Spleen (tissue), 11 donors: ENCODE data around the gene GPAM. TPM values are rescaled to one million over a fixed set of nuclear protein-coding genes. Genes with fewer than 3 reads are reported as not detected.

Source experiments
- DNase-seq: peaks from one replicate; pipeline ENCODE4 v3.0.0-alpha.2; 2020
- H3K27ac ChIP-seq, 8 donors: fragments of 200-600 bp; sonication (generic) in 7 of 8; 1 replicate in 4 of 8; 2 replicates in 4 of 8; pipeline versions ENCODE4 v1.5.0 to v1.8.0; 2016 to 2021; ENCODE audit warnings: inconsistent platforms in 4 of 8, mild to moderate bottlenecking in 4 of 8, moderate library complexity in 1 of 8
- H3K27me3 ChIP-seq, 7 donors: fragments of 200-600 bp; sonication (generic) in 6 of 7; replicated peaks in 1 of 7; 1 replicate in 4 of 7; 2 replicates in 3 of 7; pipeline versions ENCODE4 v1.5.0 to v1.8.0; 2016 to 2021; ENCODE audit warnings: inconsistent platforms in 3 of 7, mild to moderate bottlenecking in 1 of 7
- H3K36me3 ChIP-seq, 6 donors: fragments of 200-600 bp; sonication (generic) in 5 of 6; 1 replicate in 4 of 6; 2 replicates in 2 of 6; pipeline versions ENCODE4 v1.5.0 to v1.8.0; 2016 to 2021; ENCODE audit warnings: inconsistent platforms in 2 of 6
- H3K4me1 ChIP-seq, 6 donors: fragments of 200-600 bp; sonication (generic) in 5 of 6; 1 replicate in 3 of 6; 2 replicates in 3 of 6; pipeline versions ENCODE4 v1.5.0 to v1.8.0; 2016 to 2021; ENCODE audit warnings: inconsistent platforms in 3 of 6
- H3K4me3 ChIP-seq, 8 donors: fragments of 200-600 bp; sonication (generic) in 7 of 8; 1 replicate in 4 of 8; 2 replicates in 4 of 8; pipeline versions ENCODE4 v1.5.0 to v1.8.0; 2016 to 2021; ENCODE audit warnings: inconsistent platforms in 4 of 8, mild to moderate bottlenecking in 4 of 8, moderate library complexity in 2 of 8
- H3K9me3 ChIP-seq, 8 donors: fragments of 200-600 bp; sonication (generic) in 7 of 8; 1 replicate in 4 of 8; 2 replicates in 4 of 8; pipeline versions ENCODE4 v1.5.0 to v1.8.0; 2016 to 2021; ENCODE audit warnings: inconsistent platforms in 4 of 8
- POLR2A ChIP-seq, 3 donors: fragments of 450-650 bp; IDR thresholded peaks; one replicate each; pipeline ENCODE4 v1.5.1; 2017; ENCODE audit warnings: antibody characterized with exemption in 3 of 3, mild to moderate bottlenecking in 1 of 3
- POLR2AphosphoS5 ChIP-seq, 3 donors: sonication (generic); formaldehyde crosslinking; IDR thresholded peaks; one replicate each; pipeline ENCODE4 v1.5.1; 2017; ENCODE audit warnings: antibody characterized with exemption in 3 of 3
- WGBS, 5 donors: extraction: QIAGEN DNeasy Blood & Tissue Kit in 3 of 5; methylation state at CpG; one replicate each; pipeline versions ENCODE4 v1.1.5 to v1.1.7; 2013 to 2018; 5-methylcytosine and 5-hydroxymethylcytosine counted together
- intact Hi-C: fragments of 100-400 bp; cut with DNase I; formaldehyde crosslinking; loops from one replicate; pipeline ENCODE4 v1.15.0; 2023; ENCODE audit warnings: low total_unique reads
- polyA plus RNA-seq, 3 donors: library from polyadenylated mRNA; stranded (reverse); fragments of 200-250 nt; gene quantifications; one replicate each; pipeline ENCODE4 v1.2.1, GENCODE V29; 2013
- total RNA-seq, 7 donors: library from RNA; depleted of rRNA in 3 of 7; stranded (reverse); fragments of >200 nt in 3 of 7; fragmentation: NEBNext Ultra II Directional in 4 of 7; extraction: Animal tissue kit (Norgen Biotek cat#: 25700) in 4 of 7; gene quantifications; one replicate each; pipeline versions ENCODE4 v1.1.0 to v1.2.1, GENCODE V29; 2016 to 2021
- TF ChIP-seq, protein P1 (sequence below), 11 experiments: fragments of 200-600 bp in 7 of 11; fragments of 450-650 bp in 4 of 11; sonication (generic) in 4 of 11; IDR thresholded peaks in 8 of 11; conservative IDR thresholded peaks in 3 of 11; 1 replicate in 7 of 11; 2 replicates in 4 of 11; pipeline versions ENCODE4 v1.4.0 to v1.8.0; 2016 to 2021; ENCODE audit warnings: antibody characterized with exemption in 11 of 11, inconsistent platforms in 4 of 11, mild to moderate bottlenecking in 1 of 11
- donor health status: healthy with polysubstance abuse.
- donor health status: DM: no; HTN: no; CAD: no; lungs with moderate emphysema.
- donor health status: DM: no; HTN: no; CAD: no.
- donor health status: Bipolar disorder and iron deficiency.
- donor health status: healthy.
- donor health status: DM: no; HTN: no; CAD: no.
- donor health status: DM: yes; HTN: yes; CAD: no.

The GPAM gene
- total and polyA plus RNA-seq, 10 donors: 2.6 to 15.0 (median 6.5) TPM

DNA sequence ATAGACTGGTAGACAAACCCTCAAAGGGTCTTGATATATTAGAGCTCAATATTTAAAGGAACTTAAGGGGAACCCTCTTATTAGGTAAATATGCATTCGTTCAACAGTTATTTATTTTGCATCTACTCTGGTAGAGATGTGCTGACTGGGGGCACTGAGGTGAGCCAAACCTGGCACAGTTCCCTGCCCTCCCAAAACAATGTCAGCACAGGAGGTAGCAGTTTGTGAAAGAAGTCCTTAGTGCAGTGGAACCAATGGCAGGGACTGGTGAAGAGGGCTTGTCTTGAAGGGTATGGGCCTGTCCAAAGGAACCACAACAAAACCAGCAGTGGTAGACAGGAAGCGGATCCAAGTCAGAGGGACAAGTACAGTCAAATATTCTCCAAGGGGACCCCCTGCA is 32.6 kb upstream of the GPAM start:
- peaks cover 0 to 5% (median 0%) of the 10 kb centered on the region in 7 donors for H3K27me3 ChIP-seq
- no peak for DNase-seq
- no peaks in the 10 kb centered on the region for H3K4me1 ChIP-seq
- intact Hi-C loops: no loop called here
- WGBS, 5 donors: 73 to 89% (median 83%) methylated on average over 2 of the region's 2 CpGs
- peak overlapping the region in 3 of 8 donors; percentile 30 to 54 (median 37) for H3K27ac ChIP-seq
- TF ChIP-seq POLR2AphosphoS5 (IDR thresholded peaks at IDR 0.05) (no peak), POLR2A (IDR thresholded peaks at IDR 0.05) (no peak)
- TF ChIP-seq, protein P1, sequence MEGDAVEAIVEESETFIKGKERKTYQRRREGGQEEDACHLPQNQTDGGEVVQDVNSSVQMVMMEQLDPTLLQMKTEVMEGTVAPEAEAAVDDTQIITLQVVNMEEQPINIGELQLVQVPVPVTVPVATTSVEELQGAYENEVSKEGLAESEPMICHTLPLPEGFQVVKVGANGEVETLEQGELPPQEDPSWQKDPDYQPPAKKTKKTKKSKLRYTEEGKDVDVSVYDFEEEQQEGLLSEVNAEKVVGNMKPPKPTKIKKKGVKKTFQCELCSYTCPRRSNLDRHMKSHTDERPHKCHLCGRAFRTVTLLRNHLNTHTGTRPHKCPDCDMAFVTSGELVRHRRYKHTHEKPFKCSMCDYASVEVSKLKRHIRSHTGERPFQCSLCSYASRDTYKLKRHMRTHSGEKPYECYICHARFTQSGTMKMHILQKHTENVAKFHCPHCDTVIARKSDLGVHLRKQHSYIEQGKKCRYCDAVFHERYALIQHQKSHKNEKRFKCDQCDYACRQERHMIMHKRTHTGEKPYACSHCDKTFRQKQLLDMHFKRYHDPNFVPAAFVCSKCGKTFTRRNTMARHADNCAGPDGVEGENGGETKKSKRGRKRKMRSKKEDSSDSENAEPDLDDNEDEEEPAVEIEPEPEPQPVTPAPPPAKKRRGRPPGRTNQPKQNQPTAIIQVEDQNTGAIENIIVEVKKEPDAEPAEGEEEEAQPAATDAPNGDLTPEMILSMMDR (IDR thresholded peaks at IDR 0.05 in 8 of 11, conservative IDR thresholded peaks at IDR 0.05 in 3 of 11): no peak
- no peak overlapping the region for H3K4me3 ChIP-seq
- peaks cover 0 to 14% (median 4%) of the 10 kb centered on the region in 8 donors for H3K9me3 ChIP-seq
- H3K36me3 ChIP-seq: no peaks in the 10 kb centered on the region

DNA sequence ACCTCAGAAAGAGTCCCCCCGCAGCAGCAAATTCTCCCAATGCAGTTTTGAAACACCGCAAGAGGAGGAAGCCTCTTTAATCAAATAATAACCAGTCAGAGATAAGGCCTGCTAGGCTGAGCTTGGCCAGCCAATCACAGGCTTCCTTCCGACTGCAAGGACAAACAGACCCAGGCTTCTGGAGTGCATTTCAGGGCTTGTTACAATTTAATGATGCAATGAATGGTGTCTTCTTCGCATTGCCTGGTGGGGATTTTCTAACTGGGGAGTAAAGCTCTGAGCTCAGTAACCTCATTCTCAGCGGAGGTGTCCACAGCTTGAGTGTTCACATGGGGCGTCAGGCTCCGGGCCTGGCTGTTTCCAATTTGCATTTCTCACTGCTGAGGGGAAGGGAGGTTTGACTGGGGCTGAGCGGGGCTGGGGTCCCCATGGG is 31.8 kb upstream of the GPAM start:
- Histone ChIP-seq H3K9me3 (peaks cover 0 to 11% (median 4%) of the 10 kb centered on the region in 8 donors), H3K27me3 (peaks cover 0 to 5% (median 0%) of the 10 kb centered on the region in 7 donors), H3K36me3 (no peaks in the 10 kb centered on the region), H3K4me1 (no peaks in the 10 kb centered on the region), H3K27ac (peak overlapping the region in 3 of 8 donors; percentile 30 to 54 (median 37)), H3K4me3 (no peak overlapping the region)
- TF ChIP-seq POLR2A (IDR thresholded peaks at IDR 0.05) (no peak), POLR2AphosphoS5 (IDR thresholded peaks at IDR 0.05) (no peak)
- TF ChIP-seq, protein P1 (IDR thresholded peaks at IDR 0.05 in 8 of 11, conservative IDR thresholded peaks at IDR 0.05 in 3 of 11): no peak
- WGBS, 5 donors: 52 to 70% (median 62%) methylated on average over 5 to 8 of the region's 8 CpGs
- no peak for DNase-seq
- intact Hi-C loops: no loop called here

DNA sequence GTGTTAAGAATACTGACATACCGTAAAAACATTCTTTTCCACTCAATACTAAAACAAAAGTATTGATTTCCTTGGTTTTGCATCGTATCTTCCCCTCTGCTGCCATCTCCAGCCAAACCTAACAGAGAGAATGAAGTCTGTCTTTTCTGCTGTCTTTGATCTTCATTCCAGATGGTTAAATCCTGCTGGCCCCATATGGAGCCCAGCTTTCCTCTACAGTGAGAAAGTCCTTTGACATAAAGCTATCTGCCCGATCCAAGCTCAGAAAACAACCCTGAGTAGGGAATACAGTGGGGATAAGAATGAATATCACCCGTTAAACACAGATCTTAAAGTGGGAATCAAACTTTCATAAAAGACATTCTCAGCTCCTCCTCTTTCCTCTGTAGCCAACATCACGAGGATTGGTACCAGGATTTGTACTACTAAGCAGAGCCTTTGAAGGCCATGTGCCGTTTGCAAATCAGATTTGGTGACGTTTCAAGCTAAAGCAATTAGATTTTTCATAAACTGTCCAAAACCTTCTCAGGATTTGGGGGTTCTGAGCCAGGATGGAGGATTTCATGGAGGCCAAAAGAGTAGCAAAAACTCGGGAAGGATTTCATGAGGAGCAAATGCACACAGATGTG is 30.8 kb upstream of the GPAM start:
- peaks cover 0 to 1% (median 0%) of the 10 kb centered on the region in 8 donors for H3K9me3 ChIP-seq
- H3K27ac ChIP-seq: peak overlapping the region in 2 of 8 donors; percentile 37 to 54
- H3K4me1 ChIP-seq: no peaks in the 10 kb centered on the region
- no peak overlapping the region for H3K4me3 ChIP-seq
- intact Hi-C loops: no loop called here
- no peak for DNase-seq
- H3K27me3 ChIP-seq: peaks cover 0 to 12% (median 0%) of the 10 kb centered on the region in 7 donors
- WGBS, 5 donors: 68 to 85% (median 72%) methylated on average over 8 of the region's 8 CpGs
- TF ChIP-seq POLR2A (IDR thresholded peaks at IDR 0.05) (no peak), POLR2AphosphoS5 (IDR thresholded peaks at IDR 0.05) (no peak)
- TF ChIP-seq, protein P1 (IDR thresholded peaks at IDR 0.05 in 8 of 11, conservative IDR thresholded peaks at IDR 0.05 in 3 of 11): no peak
- no peaks in the 10 kb centered on the region for H3K36me3 ChIP-seq

DNA sequence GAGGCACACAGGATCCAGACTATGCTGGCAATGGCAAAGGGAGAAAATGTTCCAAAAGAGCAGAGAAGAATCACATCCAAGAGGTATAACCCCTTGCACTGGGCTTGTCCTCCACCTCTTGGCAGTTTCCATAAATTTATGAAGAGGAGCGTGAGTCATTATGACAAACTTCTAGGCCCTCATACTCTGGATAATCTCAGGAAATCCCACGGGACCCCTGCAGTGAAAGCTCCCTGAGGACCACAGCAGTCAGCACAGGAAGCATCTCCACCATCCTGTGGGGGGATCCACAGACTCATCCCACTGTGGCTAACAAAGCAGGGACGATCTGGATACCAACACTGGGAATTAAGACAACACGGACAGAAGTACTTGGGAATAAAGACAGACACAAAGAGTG is 30.3 kb upstream of the GPAM start:
- no peaks in the 10 kb centered on the region for H3K36me3 ChIP-seq
- WGBS, 5 donors: 62 to 78% (median 68%) methylated on average over 4 of the region's 4 CpGs
- no peak overlapping the region for H3K4me3 ChIP-seq

More for the DNA sequence above, 30.3 kb upstream of the GPAM start:
- Histone ChIP-seq H3K9me3 (no peaks in the 10 kb centered on the region), H3K27ac (no peak overlapping the region), H3K4me1 (no peaks in the 10 kb centered on the region), H3K27me3 (peaks cover 0 to 14% (median 0%) of the 10 kb centered on the region in 7 donors)
- TF ChIP-seq, protein P1 (IDR thresholded peaks at IDR 0.05 in 8 of 11, conservative IDR thresholded peaks at IDR 0.05 in 3 of 11): no peak
- no peak for TF ChIP-seq POLR2AphosphoS5 (IDR thresholded peaks at IDR 0.05)
- TF ChIP-seq POLR2A (IDR thresholded peaks at IDR 0.05): no peak
- intact Hi-C loops: no loop called here
- DNase-seq: no peak
